SK-N-MC (cell line): ENCODE measurements around the gene GLOD4.

Experiments used
- EZH2 ChIP-seq: fragments of 200-600 bp; sonication (generic); IDR thresholded peaks from one replicate; pipeline ENCODE4 v1.6.1; 2017; ENCODE audit warnings: antibody characterized with exemption
- FOXP2 ChIP-seq: optimal IDR thresholded peaks from 2 replicates; pipeline ENCODE3; 2011; ENCODE audit warnings: mild to moderate bottlenecking, moderate library complexity; ENCODE audit not compliant: insufficient read depth; ENCODE audit errors: extremely low read length, control extremely low read depth
- POLR2AphosphoS5 ChIP-seq: IDR thresholded peaks from 2 replicates; pipeline ENCODE4 v1.6.1; 2012; ENCODE audit warnings: mild to moderate bottlenecking, low read depth, low read length, borderline replicate concordance

- no peak for TF ChIP-seq POLR2AphosphoS5
- TF ChIP-seq EZH2: no peak
- no peak for TF ChIP-seq FOXP2
Observed at GRCh38 chr17:799261-799660, 17.2 kb upstream of the GLOD4 start.
